Upper lobe of right lung (tissue), 1 donor: ENCODE measurements around the gene HPS1. TPM values are rescaled to one million over a fixed set of nuclear protein-coding genes. Genes with fewer than 3 reads are reported as not detected.

ENCODE experiments used
- ATAC-seq: fragments of 200-7000 bp; cut with Tn5 transposase; one replicate; pipeline ENCODE4 v1.9.1; 2020; ENCODE audit warnings: mild to moderate bottlenecking, moderate library complexity
- DNase-seq: peaks from one replicate; pipeline ENCODE4 v3.0.0-alpha.2; 2020
- H3K27ac ChIP-seq: fragments of 200-600 bp; one replicate; pipeline ENCODE4 v1.8.0; 2022
- H3K27me3 ChIP-seq: fragments of 200-600 bp; one replicate; pipeline ENCODE4 v1.8.0; 2022; ENCODE audit warnings: mild to moderate bottlenecking
- H3K36me3 ChIP-seq: fragments of 200-600 bp; one replicate; pipeline ENCODE4 v1.8.0; 2022
- H3K4me1 ChIP-seq: fragments of 200-600 bp; one replicate; pipeline ENCODE4 v1.8.0; 2022
- H3K4me3 ChIP-seq: fragments of 200-600 bp; one replicate; pipeline ENCODE4 v1.8.0; 2022; ENCODE audit warnings: mild to moderate bottlenecking
- H3K9me3 ChIP-seq: fragments of 200-600 bp; one replicate; pipeline ENCODE4 v1.8.0; 2022
- CTCF ChIP-seq: fragments of 200-600 bp; IDR thresholded peaks from one replicate; pipeline ENCODE4 v1.8.0; 2022; ENCODE audit warnings: antibody characterized with exemption
- intact Hi-C: fragments of 100-400 bp; cut with DNase I; formaldehyde crosslinking; loops from one replicate; pipeline ENCODE4 v1.11.0; 2022
- total RNA-seq: library from RNA; stranded (reverse); fragmentation: NEBNext Ultra II Directional; extraction: Animal tissue kit (Norgen Biotek cat#: 25700); gene quantifications from one replicate; pipeline ENCODE4 v1.2.1, GENCODE V29; 2021
- donor health status: DM: no; HTN: yes; CAD: no; lungs with severe emphysema.

Gene HPS1
- total RNA-seq, 1 donor from 2014 or later: 77.7 TPM

- no peak for TF ChIP-seq CTCF
- no peaks in the 10 kb centered on the region for H3K36me3 ChIP-seq
- ATAC-seq: no peak
- H3K4me1 ChIP-seq: peaks cover 13% of the 10 kb centered on the region
- no peak overlapping the region for H3K27ac ChIP-seq
- DNase-seq: no peak
- no peaks in the 10 kb centered on the region for H3K27me3 ChIP-seq
- intact Hi-C loops: loop anchor here (10.0 kb wide), 1 partner anchor 781 kb away; no protein-coding TSS in a partner anchor
- H3K9me3 ChIP-seq: no peaks in the 10 kb centered on the region
- H3K4me3 ChIP-seq: no peak overlapping the region
Measured at GRCh38 chr10:98463976-98464754, 17.4 kb upstream of the HPS1 start.

GRCh38 chr10:98463016-98463415, 16.3 kb upstream of the HPS1 start:
- Histone ChIP-seq H3K36me3 (no peaks in the 10 kb centered on the region), H3K4me3 (no peak overlapping the region), H3K27ac (no peak overlapping the region), H3K4me1 (peaks cover 11% of the 10 kb centered on the region), H3K9me3 (no peaks in the 10 kb centered on the region), H3K27me3 (no peaks in the 10 kb centered on the region)
- ATAC-seq: no peak
- TF ChIP-seq CTCF: no peak
- intact Hi-C loops: loop anchor here (10.0 kb wide), 1 partner anchor 782 kb away; no protein-coding TSS in a partner anchor
- DNase-seq: no peak

- intact Hi-C loops: loop anchor here (10.0 kb wide), 1 partner anchor 783 kb away; no protein-coding TSS in a partner anchor
Measured at GRCh38 chr10:98461500-98461842, 14.7 kb upstream of the HPS1 start.

GRCh38 chr10:98460837-98461499, 14.2 kb upstream of the HPS1 start:
- no peak for DNase-seq
- Histone ChIP-seq H3K27ac (no peak overlapping the region), H3K4me3 (no peak overlapping the region), H3K4me1 (peaks cover 6% of the 10 kb centered on the region), H3K27me3 (no peaks in the 10 kb centered on the region), H3K36me3 (no peaks in the 10 kb centered on the region), H3K9me3 (no peaks in the 10 kb centered on the region)
- peak; percentile 78 for ATAC-seq
- TF ChIP-seq CTCF: no peak
- intact Hi-C loops: loop anchor here (10.0 kb wide), 1 partner anchor 784 kb away; no protein-coding TSS in a partner anchor

More at GRCh38 chr10:98461500-98461842, 14.7 kb upstream of the HPS1 start:
- Histone ChIP-seq H3K4me1 (peaks cover 6% of the 10 kb centered on the region), H3K9me3 (no peaks in the 10 kb centered on the region), H3K36me3 (no peaks in the 10 kb centered on the region), H3K4me3 (no peak overlapping the region), H3K27me3 (no peaks in the 10 kb centered on the region), H3K27ac (no peak overlapping the region)
- no peak for DNase-seq
- no peak for TF ChIP-seq CTCF
- no peak for ATAC-seq

- Histone ChIP-seq H3K4me3 (no peak overlapping the region), H3K9me3 (no peaks in the 10 kb centered on the region), H3K4me1 (peaks cover 6% of the 10 kb centered on the region), H3K36me3 (no peaks in the 10 kb centered on the region), H3K27me3 (no peaks in the 10 kb centered on the region), H3K27ac (no peak overlapping the region)
- ATAC-seq (no peak), DNase-seq (no peak)
- TF ChIP-seq CTCF: no peak
- intact Hi-C loops: no loop called here
Measured at GRCh38 chr10:98458809-98459784, 12.4 kb upstream of the HPS1 start.
